Eye (tissue), 1 donor: ENCODE results near the gene COX7C.
"Not testable (repeated sequence)": the region's sequence is repeated elsewhere in the genome, so short reads cannot be mapped to it uniquely, and the experiment has no call there.

Experiments
- DNase-seq: peaks from one replicate; pipeline ENCODE4 v3.0.0-alpha.2; 2015

Gene COX7C

DNA sequence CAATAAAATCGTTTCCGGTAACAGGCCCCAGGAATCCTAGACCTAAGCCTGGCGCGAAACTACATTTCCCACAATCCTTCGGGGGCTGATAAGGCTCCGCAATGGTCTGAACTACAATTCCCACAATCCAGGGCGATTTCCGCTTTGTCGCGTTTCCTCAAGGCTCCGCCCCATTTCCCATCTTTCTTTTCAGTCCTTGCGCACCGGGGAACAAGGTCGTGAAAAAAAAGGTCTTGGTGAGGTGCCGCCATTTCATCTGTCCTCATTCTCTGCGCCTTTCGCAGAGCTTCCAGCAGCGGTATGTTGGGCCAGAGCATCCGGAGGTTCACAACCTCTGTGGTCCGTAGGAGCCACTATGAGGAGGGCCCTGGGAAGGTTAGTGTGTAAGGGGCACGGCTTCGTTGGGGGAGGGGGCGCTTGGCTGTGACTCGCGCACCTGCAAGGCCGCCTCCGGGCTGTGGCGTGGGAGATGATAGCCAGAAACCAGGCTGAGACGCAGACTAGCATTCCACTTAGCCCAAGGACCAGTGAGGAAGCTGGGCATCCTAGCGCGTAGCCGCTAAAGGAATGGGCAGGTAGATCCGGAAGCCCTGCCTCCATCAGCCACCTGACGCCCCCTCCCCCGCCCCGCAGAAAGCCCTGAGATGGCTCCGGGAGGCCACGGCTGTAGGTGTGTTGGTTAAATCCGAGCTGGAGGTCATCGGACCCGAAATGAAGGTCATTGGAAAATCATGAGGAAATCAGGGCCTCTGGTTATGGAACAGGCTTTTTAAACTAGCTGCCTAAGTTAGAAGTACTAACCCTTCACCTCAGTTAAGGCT, at the start of gene COX7C:
COX7C (plus strand) TSS at position 186 of the 821 bp plus-strand sequence; CDS start at position 301, 115 bp downstream.
- DNase-seq = peak; percentile 100

GRCh38 chr5:86569522-86570426, 48.0 kb upstream of the COX7C start:
- not testable (repeated sequence) for DNase-seq

GRCh38 chr5:86570427-86571083, 47.2 kb upstream of the COX7C start:
- no peak for DNase-seq

- not testable (repeated sequence) for DNase-seq
Measured at GRCh38 chr5:86571109-86571508, 46.6 kb upstream of the COX7C start.

DNA sequence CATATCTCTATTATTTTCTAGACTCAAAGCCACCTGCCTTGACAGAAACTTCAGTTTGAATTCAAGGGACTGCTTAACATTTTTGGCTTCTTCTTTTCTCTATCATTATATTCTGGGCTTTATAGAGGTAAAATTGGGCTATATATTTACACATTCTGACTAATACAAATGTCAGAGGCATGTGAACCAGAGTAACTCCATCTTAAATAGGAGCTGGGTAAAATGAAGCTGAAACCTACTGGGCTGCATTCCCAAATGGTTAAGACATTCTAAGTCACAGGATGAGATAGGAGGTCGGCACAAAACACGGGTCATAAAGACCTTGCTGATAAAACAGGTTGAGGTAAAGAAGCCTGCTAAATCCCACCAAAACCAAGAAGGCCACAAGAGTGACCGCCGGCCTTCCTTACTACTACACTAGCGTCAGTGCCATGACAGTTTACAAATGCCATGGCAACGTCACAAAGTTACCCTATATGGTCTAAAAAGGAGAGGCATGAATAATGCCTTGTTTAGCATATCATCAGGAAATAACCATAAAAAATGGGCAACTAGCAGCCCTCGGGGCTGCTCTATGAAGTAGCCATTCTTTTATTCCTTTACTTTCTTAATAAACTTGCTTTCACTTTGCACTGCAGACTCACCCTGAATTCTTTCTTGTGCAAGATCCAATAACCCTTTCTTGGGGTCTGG, 44.8 kb upstream of the COX7C start:
- no peak for DNase-seq

- DNase-seq = no peak
Measured at GRCh38 chr5:86579502-86579901, 38.2 kb upstream of the COX7C start.

DNA sequence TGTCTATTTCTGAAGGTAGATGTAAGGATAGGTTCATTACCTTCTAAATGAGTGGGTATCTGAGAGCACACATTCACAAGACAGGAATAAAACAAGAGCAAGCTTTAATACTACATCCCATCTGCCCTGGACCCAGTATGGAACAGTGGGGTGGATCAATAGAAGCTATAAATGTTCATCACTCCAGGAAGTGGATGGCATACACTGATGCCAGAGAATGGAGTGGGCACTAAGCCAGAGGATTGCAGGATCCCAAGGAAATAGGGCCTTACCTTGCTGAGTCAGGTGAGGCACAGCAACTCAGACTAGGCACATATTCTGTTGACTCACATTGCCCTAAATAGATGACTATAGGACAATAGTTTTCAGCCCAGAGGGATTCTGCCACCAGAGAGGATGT, 21.3 kb upstream of the COX7C start:
- no peak for DNase-seq

DNA sequence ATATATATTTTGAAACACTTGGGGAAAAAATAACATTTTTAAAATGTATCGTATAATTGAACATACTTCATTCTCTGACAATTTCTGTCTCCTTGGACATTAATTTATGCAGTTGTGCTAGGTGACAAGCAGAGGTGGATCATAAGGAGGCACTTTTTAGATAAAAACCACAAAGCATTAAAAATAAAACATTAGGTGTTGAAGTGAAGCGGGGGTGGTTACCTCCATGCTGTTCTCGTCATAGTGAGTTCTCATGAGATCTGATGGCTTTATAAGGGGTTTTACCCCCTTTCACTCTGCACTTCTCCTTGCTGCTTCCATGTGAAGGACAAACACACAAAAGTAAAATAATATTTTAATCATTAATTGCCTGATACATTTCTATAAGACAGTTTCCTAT, 11.9 kb upstream of the COX7C start:
- DNase-seq = no peak

DNA sequence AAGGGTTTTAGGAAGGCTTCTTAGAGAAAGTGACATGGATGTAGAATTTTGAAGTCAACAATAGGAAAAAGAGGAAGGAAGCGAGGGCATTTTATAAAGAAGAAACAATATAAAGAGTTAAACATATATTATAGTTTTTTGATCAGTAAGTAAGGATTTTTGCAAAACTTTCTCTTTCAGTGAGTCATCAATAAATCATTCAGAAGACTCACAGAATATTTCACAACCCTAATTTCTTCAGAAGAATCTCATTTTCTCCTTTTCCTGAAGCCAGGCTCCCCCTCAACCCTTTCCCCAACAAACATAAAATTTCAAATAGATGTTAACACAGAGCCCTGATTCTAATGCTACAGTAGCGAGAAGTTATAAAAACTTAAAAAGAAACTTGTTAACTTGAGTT, 4.3 kb upstream of the COX7C start:
- no peak for DNase-seq

- DNase-seq = no peak
Measured at GRCh38 chr5:86617309-86617755, 409 bp upstream of the COX7C start.

GRCh38 chr5:86623785-86624483, 6.2 kb downstream of the COX7C start:
- no peak for DNase-seq

DNA sequence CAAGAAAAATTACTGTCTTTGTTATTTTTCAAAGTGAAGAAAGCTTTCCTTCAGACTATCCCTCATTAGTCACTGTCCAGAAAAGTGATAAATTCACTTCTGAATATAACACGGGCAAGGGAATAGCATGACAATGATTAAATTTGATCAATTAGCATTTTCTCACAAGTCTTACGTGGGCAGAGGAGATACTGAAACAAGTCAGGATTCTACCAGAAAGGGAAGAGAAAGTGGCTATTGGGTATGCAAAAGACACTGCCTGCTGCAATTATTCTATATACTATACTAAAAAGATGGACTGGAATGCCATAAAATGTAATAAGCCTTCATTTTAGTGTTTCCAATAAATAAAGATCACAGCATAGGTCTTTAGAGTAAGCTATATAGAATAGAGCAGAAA, 7.4 kb downstream of the COX7C start:
- DNase-seq = no peak

- no peak for DNase-seq
Measured at GRCh38 chr5:86626149-86626548, 8.4 kb downstream of the COX7C start.

- no peak for DNase-seq
Measured at GRCh38 chr5:86631165-86631564, 13.4 kb downstream of the COX7C start.

DNA sequence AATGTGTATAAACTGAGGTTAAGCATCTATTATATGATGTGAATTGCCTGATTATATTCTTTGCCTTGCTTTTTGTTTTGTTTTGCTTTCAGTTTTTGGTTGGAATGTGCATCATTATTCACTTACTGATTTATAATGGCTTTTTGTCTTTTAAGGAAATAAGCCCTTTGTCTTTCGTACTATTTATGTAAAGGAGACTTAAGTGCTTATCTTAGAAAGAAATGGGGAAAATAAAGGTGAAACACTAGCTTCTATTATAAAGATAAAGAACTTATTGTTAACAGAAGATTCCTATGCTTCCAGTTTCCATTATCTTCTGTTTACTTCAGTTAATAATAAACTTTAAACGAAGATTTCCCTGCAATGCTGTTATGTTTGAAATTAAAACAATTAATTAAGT, 23.3 kb downstream of the COX7C start:
- no peak for DNase-seq

GRCh38 chr5:86644843-86645242, 27.1 kb downstream of the COX7C start:
- no peak for DNase-seq

- no peak for DNase-seq
Measured at GRCh38 chr5:86645885-86646284, 28.1 kb downstream of the COX7C start.

DNA sequence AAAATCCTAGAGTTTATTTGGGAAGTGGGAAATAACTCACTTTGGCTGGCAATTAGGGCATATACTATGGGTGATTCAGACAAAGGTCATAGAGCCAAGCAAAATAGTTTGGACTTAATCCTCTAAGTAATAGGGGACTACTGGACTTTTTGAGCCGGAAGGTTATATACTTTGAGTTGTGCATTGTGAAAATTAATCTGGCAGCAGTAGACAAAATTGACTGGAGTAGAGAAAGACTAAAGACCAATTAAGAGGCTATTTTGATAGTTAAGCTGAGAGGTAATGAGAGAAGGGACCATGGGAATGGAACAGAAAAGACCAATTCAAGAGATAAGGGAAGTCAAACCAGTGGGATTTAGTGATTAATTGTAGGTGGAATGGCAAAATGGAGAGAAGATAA, 28.9 kb downstream of the COX7C start:
- DNase-seq = no peak

DNA sequence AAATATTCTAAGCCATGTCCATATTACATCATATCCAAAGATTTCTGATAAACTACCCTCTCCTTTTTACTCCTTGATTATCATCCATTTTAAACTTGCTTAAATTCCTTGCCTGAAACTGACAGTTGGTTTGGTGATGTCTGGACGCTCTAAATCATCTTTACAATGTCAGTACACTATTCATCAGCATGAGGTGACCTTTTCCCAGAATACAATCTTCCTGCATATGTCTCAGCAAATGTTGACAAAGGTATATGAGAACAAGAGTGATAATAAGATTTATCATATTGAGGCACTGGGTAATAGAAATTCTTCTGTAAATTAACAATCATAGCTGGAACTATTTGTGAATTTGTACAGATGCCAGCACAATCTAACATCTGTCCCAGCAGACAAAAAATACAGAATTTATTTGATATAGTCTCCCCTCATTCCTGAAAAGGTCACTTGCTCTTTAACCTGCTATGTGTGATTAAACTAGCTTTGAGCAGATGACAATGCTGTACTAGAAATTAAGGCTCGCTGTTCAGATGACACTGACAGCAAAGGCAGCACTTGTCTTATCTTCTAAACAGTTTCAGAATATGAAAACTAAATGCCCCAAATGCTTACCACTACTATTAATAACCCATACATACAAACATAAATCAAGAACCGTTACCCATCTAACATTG, 32.2 kb downstream of the COX7C start:
- no peak for DNase-seq

- DNase-seq = not testable (repeated sequence)
Measured at GRCh38 chr5:86660771-86661170, 43.0 kb downstream of the COX7C start.

- DNase-seq = no peak
Measured at GRCh38 chr5:86664173-86664572, 46.4 kb downstream of the COX7C start.
